ENCODE data around the gene LIMS2. TPM values are rescaled to one million over a fixed set of nuclear protein-coding genes. Genes with fewer than 3 reads are reported as not detected.

The LIMS2 gene
- total and polyA plus RNA-seq, 12 donors = 148 to 687 (median 160) TPM

GRCh38 chr2:127655209-127656073 lies 19.9 kb downstream of the LIMS2 start:
- 50 to 62% methylated on average over 16 of the region's 16 CpGs for WGBS, 2 donors
- Histone ChIP-seq H3K27me3 (no peaks in the 10 kb centered on the region), H3K9me3 (no peaks in the 10 kb centered on the region), H3K36me3 (peaks cover 0 to 71% (median 5%) of the 10 kb centered on the region in 9 donors), H3K4me1 (peaks cover 70 to 100% (median 98%) of the 10 kb centered on the region in 9 donors), H3K27ac (peak overlapping the region; percentile 72 to 95 (median 86)), H3K4me3 (no peak overlapping the region)
- TF ChIP-seq CTCF (IDR thresholded peaks at IDR 0.05) = no peak
- intact Hi-C loops (cut with DNase I) = loop anchor here in 1 of 10 donors (5.0 kb wide), 1 partner anchor 42 kb away; no protein-coding TSS in a partner anchor
- ATAC-seq (peak in 7 of 8 donors; percentile 13 to 54 (median 44)), DNase-seq (peak; percentile 64 to 66)

DNA sequence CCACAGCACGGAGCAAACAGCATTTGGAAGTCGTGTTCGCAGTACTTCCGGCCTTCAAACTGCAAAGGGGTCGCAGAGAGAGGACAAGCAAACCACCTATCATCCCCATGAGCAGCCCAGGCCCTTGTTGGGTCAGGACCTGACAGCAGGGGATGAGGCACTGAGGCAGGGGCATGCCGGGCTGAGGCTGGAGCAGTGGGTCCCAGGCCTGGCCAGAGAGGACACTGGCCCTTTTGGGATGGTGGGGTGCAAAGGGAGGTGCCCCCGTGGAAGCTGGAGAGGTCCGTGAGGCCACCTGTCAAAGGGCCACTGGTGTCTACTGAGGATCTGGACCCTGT lies 20.5 kb downstream of the LIMS2 start:
- peaks cover 74 to 100% (median 99%) of the 10 kb centered on the region in 9 donors for H3K4me1 ChIP-seq
- H3K27ac ChIP-seq = peak overlapping the region; percentile 72 to 95 (median 86)
- 88 to 90% methylated on average over 8 of the region's 8 CpGs for WGBS, 2 donors
- ATAC-seq (no peak), DNase-seq (no peak)
- intact Hi-C loops (cut with DNase I) = loop anchor here in 1 of 10 donors (5.0 kb wide), 1 partner anchor 42 kb away; no protein-coding TSS in a partner anchor
- H3K9me3 ChIP-seq = no peaks in the 10 kb centered on the region
- peaks cover 0 to 67% (median 5%) of the 10 kb centered on the region in 9 donors for H3K36me3 ChIP-seq
- no peaks in the 10 kb centered on the region for H3K27me3 ChIP-seq
- TF ChIP-seq CTCF (IDR thresholded peaks at IDR 0.05) = no peak
- no peak overlapping the region for H3K4me3 ChIP-seq

DNA sequence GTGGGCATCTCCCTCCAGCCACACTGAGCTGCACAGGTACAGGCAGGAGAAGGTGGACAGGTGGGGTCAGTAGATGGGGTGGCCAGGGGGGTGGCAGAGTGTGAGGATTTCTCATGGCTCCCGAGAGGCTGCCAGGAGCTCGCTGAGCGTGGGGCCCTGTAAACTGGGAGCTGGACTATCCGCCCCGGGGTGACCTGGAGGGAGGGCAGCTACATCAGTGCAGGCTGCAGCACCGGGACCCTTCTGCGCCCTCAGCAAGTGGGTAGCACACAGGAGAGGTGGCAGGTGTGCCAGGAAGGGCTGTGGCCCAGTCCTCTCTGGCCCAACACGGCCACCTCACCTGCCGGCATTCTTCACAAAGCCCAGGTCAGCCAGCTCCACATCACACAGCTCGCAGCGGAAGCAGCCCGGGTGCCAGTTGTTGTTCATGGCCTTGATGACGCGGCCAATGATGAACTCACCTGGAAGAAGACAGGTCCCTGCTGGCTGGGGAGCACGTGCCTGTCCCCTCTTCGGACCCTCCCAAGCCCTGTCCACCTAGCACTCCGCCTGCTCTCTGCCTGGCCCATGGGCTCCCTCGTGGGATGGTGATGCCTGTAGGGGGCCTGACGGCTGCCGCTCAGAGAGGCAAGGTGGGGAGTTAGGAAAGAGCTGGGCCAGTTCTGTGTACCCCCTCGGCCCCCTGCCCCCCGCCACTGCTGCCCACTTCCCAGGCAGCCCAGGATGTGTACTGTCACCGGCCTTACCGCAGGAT lies 21.1 kb downstream of the LIMS2 start:
- DNase-seq (no peak), ATAC-seq (no peak)
- 88 to 89% methylated on average over 24 of the region's 24 CpGs for WGBS, 2 donors
- no peaks in the 10 kb centered on the region for H3K9me3 ChIP-seq
- H3K27ac ChIP-seq = peak overlapping the region; percentile 78 to 95 (median 86)
- no peaks in the 10 kb centered on the region for H3K27me3 ChIP-seq
- TF ChIP-seq CTCF (IDR thresholded peaks at IDR 0.05) = no peak
- intact Hi-C loops (cut with DNase I) = no loop called here
- H3K4me3 ChIP-seq = no peak overlapping the region
- peaks cover 0 to 67% (median 5%) of the 10 kb centered on the region in 9 donors for H3K36me3 ChIP-seq
- H3K4me1 ChIP-seq = peaks cover 74 to 100% (median 99%) of the 10 kb centered on the region in 9 donors

- Histone ChIP-seq H3K36me3 (peaks cover 0 to 67% (median 5%) of the 10 kb centered on the region in 9 donors), H3K4me1 (peaks cover 71 to 99% (median 96%) of the 10 kb centered on the region in 9 donors), H3K9me3 (no peaks in the 10 kb centered on the region), H3K27ac (peak overlapping the region; percentile 28 to 95 (median 84)), H3K27me3 (no peaks in the 10 kb centered on the region), H3K4me3 (no peak overlapping the region)
- intact Hi-C loops (cut with DNase I) = loop anchor here in 1 of 10 donors (2.0 kb wide), 1 partner anchor 21 kb away; the partner anchor contains the start of gene LIMS2
- DNase-seq (peak in 1 of 2 donors; percentile 24), ATAC-seq (no peak)
- 70 to 80% methylated on average over 16 of the region's 16 CpGs for WGBS, 2 donors
- no peak for TF ChIP-seq CTCF (IDR thresholded peaks at IDR 0.05)
These were observed 21.8 kb downstream of the LIMS2 start for GRCh38 chr2:127653421-127654083.

All from heart right ventricle (tissue), 16 donors.